Measurements from ENCODE around the gene KLRB1. TPM values are rescaled to one million over a fixed set of nuclear protein-coding genes. Genes with fewer than 3 reads are reported as not detected.

Gene KLRB1
- total RNA-seq (not detected in 2 replicates), polyA plus RNA-seq (not detected in 2 replicates)

- no peak for DNase-seq (ENCODE audit: low spot score)
- Histone ChIP-seq H3K27me3 (no peaks in the 10 kb centered on the region), H3K9me3 (ENCODE audit: low read depth) (no peaks in the 10 kb centered on the region), H3K9me2 (replicated peaks; ENCODE audit: insufficient read depth) (no peaks in the 10 kb centered on the region), H3K79me2 (no peaks in the 10 kb centered on the region), H3K4me3 (no peak within 1 kb of the TSS), H2AFZ (no peak within 1 kb of the TSS), H3K4me1 (ENCODE audit: insufficient read depth) (no peaks in the 10 kb centered on the region), H4K20me1 (ENCODE audit: insufficient read depth, poor library complexity, severe bottlenecking) (no peaks in the 10 kb centered on the region), H3K36me3 (replicated peaks; ENCODE audit: insufficient read depth, low read depth) (no peaks in the 10 kb centered on the region), H3K27ac (no peak within 1 kb of the TSS), H3K4me2 (no peak within 1 kb of the TSS)
- TF ChIP-seq CTCF (IDR thresholded peaks at IDR 0.05; ENCODE audit: poor library complexity) = no peak
- 86% methylated on average over 2 of the region's 2 CpGs for WGBS (ENCODE audit: low lambda C conversion rate, missing lambda C conversion rate)
Measured at GRCh38 chr12:9607716-9608115, at the start of gene KLRB1. Gene KLRB1, minus strand, starts transcription at chr12:9607916. Its CDS starts 77 bp downstream, at chr12:9607839.

GRCh38 chr12:9651265-9651729, 43.6 kb upstream of the KLRB1 start:
- Histone ChIP-seq H3K36me3 (replicated peaks; ENCODE audit: insufficient read depth, low read depth) (peaks cover 3% of the 10 kb centered on the region), H4K20me1 (ENCODE audit: insufficient read depth, poor library complexity, severe bottlenecking) (no peaks in the 10 kb centered on the region), H3K4me1 (ENCODE audit: insufficient read depth) (peaks cover 29% of the 10 kb centered on the region), H3K9me3 (ENCODE audit: low read depth) (no peaks in the 10 kb centered on the region), H3K9me2 (replicated peaks; ENCODE audit: insufficient read depth) (no peaks in the 10 kb centered on the region), H3K27me3 (no peaks in the 10 kb centered on the region), H2AFZ (no peak overlapping the region), H3K4me3 (no peak overlapping the region), H3K79me2 (peaks cover 58% of the 10 kb centered on the region), H3K27ac (peak overlapping the region; percentile 44), H3K4me2 (peak overlapping the region; percentile 87)
- TF ChIP-seq CTCF (IDR thresholded peaks at IDR 0.05; ENCODE audit: poor library complexity) (no peak), EZH2phosphoT487 (IDR thresholded peaks at IDR 0.05; ENCODE audit: low read depth, severe bottlenecking, unreplicated experiment) (no peak), EZH2 (IDR thresholded peaks at IDR 0.05; ENCODE audit: borderline replicate concordance) (no peak)
- DNase-seq (ENCODE audit: low spot score) = no peak
- 91% methylated on average over 3 of the region's 3 CpGs for WGBS (ENCODE audit: low lambda C conversion rate, missing lambda C conversion rate)

- Histone ChIP-seq H3K27ac (peak overlapping the region; percentile 44), H4K20me1 (ENCODE audit: insufficient read depth, poor library complexity, severe bottlenecking) (no peaks in the 10 kb centered on the region), H3K4me2 (peak overlapping the region; percentile 87), H3K4me1 (ENCODE audit: insufficient read depth) (peaks cover 29% of the 10 kb centered on the region), H3K4me3 (no peak overlapping the region), H3K27me3 (no peaks in the 10 kb centered on the region), H3K36me3 (replicated peaks; ENCODE audit: insufficient read depth, low read depth) (no peaks in the 10 kb centered on the region), H3K79me2 (peaks cover 58% of the 10 kb centered on the region), H3K9me3 (ENCODE audit: low read depth) (no peaks in the 10 kb centered on the region), H2AFZ (no peak overlapping the region), H3K9me2 (replicated peaks; ENCODE audit: insufficient read depth) (no peaks in the 10 kb centered on the region)
- TF ChIP-seq EZH2phosphoT487 (IDR thresholded peaks at IDR 0.05; ENCODE audit: low read depth, severe bottlenecking, unreplicated experiment) (no peak), EZH2 (IDR thresholded peaks at IDR 0.05; ENCODE audit: borderline replicate concordance) (no peak), CTCF (IDR thresholded peaks at IDR 0.05; ENCODE audit: poor library complexity) (no peak)
- 87% methylated on average over 4 of the region's 4 CpGs for WGBS (ENCODE audit: low lambda C conversion rate, missing lambda C conversion rate)
- no peak for DNase-seq (ENCODE audit: low spot score)
Measured at GRCh38 chr12:9650151-9650576, 42.4 kb upstream of the KLRB1 start.

GRCh38 chr12:9649532-9649940, 41.8 kb upstream of the KLRB1 start:
- TF ChIP-seq CTCF (IDR thresholded peaks at IDR 0.05; ENCODE audit: poor library complexity) (no peak), EZH2 (IDR thresholded peaks at IDR 0.05; ENCODE audit: borderline replicate concordance) (no peak), EZH2phosphoT487 (IDR thresholded peaks at IDR 0.05; ENCODE audit: low read depth, severe bottlenecking, unreplicated experiment) (no peak)
- DNase-seq (ENCODE audit: low spot score) = peak; percentile 13
- Histone ChIP-seq H3K4me1 (ENCODE audit: insufficient read depth) (peaks cover 29% of the 10 kb centered on the region), H3K4me3 (peak overlapping the region; percentile 88), H4K20me1 (ENCODE audit: insufficient read depth, poor library complexity, severe bottlenecking) (no peaks in the 10 kb centered on the region), H3K79me2 (peaks cover 58% of the 10 kb centered on the region), H3K9me2 (replicated peaks; ENCODE audit: insufficient read depth) (no peaks in the 10 kb centered on the region), H2AFZ (peak overlapping the region; percentile 81), H3K9me3 (ENCODE audit: low read depth) (no peaks in the 10 kb centered on the region), H3K27me3 (no peaks in the 10 kb centered on the region), H3K36me3 (replicated peaks; ENCODE audit: insufficient read depth, low read depth) (no peaks in the 10 kb centered on the region), H3K4me2 (peak overlapping the region; percentile 87), H3K27ac (peak overlapping the region; percentile 94)
- WGBS (ENCODE audit: low lambda C conversion rate, missing lambda C conversion rate) = 31% methylated on average over 5 of the region's 5 CpGs
